CD4-positive, alpha-beta T cell treated with Interleukin-21 for 1 hour (primary cell): Measurements from ENCODE around the gene FIG4.
"Not testable (repeated sequence)": the region's sequence is repeated elsewhere in the genome, so short reads cannot be mapped to it uniquely, and the experiment has no call there.

Source experiments
- DNase-seq: peaks from one replicate; pipeline ENCODE4 v3.0.0-alpha.2; 2020

The FIG4 gene

DNA sequence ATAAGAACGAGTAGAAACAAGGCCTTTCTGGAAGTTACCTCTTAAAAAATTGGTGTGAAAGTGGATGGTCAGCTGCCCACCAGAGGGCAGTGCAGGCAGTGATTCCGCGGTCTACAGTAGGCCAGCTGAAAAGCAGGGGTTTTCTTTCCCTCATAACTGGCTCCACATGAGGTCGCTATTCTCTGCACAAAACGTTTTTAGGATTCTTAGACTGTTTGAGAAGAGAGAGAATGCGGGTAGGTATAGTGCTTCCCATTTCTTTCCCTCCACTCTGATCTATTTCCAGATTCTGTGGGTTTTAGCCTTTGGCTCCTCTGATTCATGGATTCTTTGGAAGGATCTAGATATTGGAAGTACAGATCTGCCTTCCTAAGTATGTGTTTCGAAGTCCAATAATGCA is 14.2 kb downstream of the FIG4 start:
- peak; percentile 81 for DNase-seq

GRCh38 chr6:109706513-109706912 is 15.4 kb downstream of the FIG4 start:
- no peak for DNase-seq

DNA sequence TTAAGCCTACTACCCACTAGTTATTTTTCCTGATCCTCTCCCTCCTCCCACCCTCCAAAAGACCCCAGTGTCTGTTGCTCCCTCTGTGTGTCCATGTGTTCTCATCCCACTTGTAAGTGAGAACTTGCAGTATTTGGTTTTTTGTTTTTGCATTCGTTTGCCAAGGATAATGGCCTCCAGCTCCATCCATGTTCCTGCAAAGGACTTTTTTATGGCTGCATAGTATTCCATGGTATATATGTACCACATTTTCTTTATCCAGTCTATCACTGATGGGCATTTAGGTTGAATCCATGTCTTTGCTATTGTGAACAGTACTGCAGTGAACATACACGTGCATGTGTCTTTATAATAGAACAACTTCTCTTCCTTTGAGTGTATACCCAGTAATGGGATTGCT is 17.0 kb downstream of the FIG4 start:
- not testable (repeated sequence) for DNase-seq

DNA sequence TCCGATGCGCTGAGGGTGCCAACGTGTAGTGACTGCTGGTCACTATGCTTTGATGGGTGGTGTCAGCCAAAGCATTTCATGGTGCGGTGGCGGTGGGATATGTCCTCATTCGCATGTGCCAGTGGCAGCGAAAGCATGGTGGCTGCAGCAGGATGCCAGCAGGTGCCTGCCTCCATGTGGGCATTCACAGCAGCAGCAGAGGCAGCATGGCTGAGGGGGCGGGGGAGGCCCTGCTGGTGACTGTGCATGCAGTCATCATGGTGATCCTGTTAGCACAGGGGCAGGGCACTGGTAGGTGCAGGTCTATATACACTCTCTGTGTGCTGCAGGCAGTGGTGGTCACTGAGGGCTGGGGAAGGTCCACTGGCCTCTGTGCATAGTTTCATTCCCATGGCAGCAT is 22.0 kb downstream of the FIG4 start:
- DNase-seq: no peak

GRCh38 chr6:109714166-109714565 is 23.1 kb downstream of the FIG4 start:
- DNase-seq: no peak

- DNase-seq: no peak
Observed at GRCh38 chr6:109714611-109715010, 23.5 kb downstream of the FIG4 start.

GRCh38 chr6:109715616-109716015 is 24.5 kb downstream of the FIG4 start:
- DNase-seq: no peak

DNA sequence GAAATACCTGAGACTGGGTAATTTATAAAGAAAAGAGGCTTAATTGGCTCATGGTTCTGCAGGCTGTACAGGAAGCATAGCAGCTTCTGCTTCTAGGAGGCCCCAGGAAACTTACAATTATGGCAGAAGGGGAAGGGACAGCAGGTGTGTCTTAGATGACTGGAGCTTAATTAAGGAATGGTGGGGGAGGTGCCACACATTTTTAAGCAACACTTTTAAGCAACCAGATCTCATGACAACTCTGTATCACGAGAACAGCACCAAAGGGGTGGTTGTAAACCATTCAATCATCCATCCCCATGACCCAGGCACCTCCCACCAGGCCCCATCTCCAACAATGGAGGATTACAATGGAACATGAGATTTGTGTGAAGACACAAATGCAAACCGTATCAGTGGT is 26.9 kb downstream of the FIG4 start:
- no peak for DNase-seq

DNA sequence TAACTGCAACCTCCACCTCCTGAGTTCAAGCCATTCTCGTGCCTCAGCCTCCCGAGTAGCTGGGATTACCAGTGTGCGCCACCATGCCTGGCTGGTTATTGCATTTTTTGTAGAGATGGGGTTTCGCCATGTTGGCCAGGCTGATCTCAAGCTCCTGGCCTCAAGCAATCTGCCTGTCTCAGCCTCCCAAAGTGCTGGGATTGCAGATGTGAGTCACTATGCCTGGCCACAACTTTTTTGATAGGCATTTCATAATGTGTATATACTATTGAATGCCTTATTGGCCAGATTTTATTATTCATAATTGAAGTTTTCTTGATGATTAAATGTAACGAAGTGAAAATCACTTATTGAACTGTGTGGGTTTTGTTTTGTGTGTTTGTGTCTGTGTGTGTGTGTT is 27.9 kb downstream of the FIG4 start:
- no peak for DNase-seq

GRCh38 chr6:109720311-109720710 is 29.2 kb downstream of the FIG4 start:
- no peak for DNase-seq

DNA sequence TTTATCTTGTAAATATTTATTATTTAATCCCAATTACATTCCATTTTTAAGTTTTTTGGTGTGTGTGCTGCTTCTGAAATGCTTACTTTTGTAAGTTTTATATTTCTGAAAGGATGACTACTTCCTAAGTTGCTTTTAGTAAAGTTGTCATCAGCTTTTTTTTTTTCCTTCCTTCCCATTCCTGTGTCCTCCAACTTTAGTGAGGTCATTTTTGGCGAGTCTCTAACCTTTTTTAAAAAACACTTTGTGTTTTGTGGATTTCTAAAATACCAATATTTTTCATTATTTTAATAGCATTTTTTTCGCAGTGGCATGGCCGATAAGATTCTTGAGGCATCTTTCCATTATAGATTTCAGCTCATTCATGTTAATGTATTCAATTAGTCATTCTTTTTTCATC is 30.9 kb downstream of the FIG4 start:
- DNase-seq: no peak

DNA sequence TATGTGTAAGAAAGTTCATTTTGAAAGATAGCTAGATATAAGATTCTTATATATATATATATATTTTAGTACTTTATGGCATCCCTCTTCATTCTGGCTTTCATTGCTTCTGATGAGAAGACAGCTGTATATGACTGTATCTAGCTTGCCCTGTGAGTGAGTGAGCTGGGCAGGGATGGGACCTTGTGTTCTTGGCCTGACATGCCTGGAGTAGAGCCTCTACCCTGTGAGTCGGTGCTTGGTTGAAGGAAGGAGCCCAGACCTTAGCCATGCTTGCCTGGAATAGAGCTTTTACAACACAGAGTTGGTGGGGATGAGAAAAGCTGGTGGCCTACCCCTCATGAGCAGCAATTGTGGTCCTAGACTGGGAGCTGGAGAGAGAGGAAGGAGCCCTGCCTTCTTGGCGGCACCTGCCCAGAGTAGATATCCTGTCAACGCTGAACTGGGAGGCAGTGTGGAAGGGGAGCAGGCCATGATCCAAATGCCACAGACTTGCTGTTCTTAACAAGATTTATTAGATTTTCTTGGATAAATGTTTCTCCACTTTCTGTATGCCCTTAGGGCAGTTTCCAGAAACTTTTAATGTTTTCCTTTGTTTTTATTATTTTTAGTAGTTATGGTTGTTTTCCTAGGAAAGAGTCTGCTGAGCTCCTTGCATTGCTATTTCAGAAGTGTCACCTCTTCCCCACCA is 31.6 kb downstream of the FIG4 start:
- no peak for DNase-seq

- DNase-seq: not testable (repeated sequence)
Observed at GRCh38 chr6:109725250-109725649, 34.2 kb downstream of the FIG4 start.

DNA sequence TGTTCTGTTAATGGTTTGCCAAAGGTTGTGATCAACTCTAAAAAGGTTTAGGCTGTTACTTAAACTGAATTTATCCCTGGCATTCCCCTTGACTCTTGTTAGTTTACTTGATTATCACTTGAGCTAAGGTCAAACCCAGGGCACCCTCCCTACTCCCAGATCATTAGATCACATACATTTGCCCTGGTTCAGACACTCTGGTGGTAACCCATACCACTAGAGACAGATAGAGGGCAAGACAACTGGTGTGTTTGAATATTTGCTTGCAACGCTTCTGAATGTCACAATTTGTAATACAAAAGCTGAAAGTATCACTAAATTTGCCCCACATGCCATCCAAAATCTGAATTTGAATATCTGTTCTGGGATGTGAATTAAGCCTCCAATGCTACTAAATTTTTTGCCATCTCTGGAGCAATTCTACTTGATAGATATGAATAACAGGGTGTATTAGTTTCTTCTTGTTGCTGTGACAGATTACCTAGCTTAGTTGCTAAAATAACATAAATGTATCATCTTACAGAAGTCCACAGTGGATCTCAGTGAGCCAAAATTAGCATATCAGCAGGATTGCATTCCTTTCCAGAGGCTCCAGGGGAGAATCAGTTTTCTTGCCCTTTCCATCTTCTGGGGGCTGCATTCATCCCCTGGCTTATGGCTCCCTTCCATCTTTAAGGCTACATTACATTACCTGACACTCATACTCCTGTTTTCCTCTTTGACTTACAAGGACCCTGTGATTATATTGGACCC is 45.4 kb downstream of the FIG4 start:
- no peak for DNase-seq

GRCh38 chr6:109738255-109738654 is 47.2 kb downstream of the FIG4 start:
- DNase-seq: no peak

GRCh38 chr6:109738667-109739066 is 47.6 kb downstream of the FIG4 start:
- DNase-seq: no peak

DNA sequence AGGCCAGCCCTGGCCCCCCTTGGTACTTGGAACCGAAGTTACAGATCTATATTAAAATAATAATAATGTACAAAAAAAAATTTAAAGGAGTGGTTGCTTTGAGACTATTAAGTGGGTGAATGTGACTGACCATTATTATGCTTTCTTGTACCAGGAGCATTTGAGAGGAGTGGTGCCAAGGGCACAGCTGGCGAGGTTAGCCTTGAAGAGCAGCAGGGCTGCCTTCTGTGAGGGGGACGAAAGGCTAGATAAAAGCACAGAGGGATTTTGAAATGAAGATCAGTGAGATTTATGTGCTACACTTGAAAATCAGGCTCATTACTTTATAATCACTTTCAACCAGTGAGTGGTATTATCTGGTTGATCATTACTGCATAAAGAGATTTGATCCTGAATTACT is 48.6 kb downstream of the FIG4 start:
- no peak for DNase-seq

GRCh38 chr6:109740787-109741186 is 49.7 kb downstream of the FIG4 start:
- DNase-seq: no peak

DNA sequence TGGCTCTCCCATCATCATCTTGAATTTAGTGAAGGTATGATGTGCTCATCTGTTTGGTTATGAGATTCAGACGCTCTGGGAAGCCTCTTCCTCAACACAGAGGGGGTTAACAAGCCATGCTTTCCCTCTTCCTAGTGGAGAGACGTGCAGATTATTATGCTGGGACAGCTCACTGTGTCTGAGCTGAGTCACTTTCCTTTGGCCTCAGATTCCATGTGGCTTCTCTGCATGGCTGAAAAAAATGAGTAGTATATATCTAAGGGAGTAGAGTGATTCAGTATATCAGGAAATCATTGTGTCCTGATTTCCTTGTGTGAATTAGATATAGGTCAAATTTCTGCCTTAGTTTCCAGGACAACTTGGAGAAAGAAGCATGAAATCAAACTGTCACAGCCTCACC is 52.6 kb downstream of the FIG4 start:
- no peak for DNase-seq

GRCh38 chr6:109744779-109745178 is 53.7 kb downstream of the FIG4 start:
- DNase-seq: not testable (repeated sequence)

DNA sequence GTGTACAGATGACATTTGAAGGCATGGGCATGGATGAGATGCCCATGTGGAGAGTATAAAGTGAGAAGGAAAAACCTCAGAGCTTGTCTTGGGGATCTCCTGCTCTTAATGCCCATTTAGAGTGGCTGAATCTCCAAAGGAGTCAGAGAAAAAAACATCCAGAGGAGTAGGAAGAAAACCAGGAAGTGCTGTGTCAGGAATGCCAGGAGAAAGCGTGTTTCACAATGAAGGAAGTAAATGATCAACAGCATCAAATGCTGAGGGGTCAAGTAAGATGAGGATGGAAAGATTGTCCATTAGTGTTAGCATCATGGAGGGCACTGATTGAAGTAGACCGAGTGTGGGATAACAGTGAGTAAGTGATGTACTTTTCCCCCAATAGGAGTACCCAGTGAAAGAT is 56.1 kb downstream of the FIG4 start:
- no peak for DNase-seq

DNA sequence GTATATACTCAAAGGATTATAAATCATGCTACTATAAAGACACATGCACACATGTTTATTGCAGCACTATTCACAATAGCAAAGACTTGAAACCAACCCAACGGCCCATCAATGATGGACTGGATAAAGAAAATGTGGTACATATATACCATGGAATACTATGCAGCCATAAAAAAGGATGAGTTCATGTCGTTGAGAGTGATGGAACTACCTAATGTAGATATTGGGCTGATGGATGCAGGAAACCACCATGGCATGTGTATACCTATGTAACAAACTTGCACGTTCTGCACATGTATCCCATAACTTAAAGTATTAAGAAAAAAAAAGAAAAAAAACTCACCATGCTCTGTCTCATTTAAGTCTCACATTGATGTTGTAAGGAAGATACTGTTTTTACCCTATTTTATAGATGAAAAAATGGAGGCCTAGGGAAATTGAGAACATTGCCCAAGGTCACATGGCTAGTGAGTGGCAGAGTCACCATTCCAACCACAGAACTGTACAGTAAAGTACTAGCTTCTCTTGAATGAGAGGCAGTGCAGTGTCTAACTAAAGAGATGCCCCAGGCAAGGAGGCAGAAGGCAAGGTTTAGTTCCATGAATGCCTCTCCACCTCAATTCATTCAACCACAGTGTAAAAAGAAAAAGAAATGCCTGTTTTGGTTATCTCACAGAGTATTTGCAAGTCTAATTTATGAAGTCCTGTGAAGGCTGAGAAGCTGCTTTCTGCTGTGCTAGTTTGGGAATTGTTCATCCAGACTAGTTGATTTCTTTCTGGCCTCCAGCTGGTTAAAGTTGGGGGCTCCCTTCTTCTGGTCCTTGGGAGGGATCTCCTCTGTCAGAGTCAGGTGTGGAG is 68.2 kb downstream of the FIG4 start:
- DNase-seq: no peak

DNA sequence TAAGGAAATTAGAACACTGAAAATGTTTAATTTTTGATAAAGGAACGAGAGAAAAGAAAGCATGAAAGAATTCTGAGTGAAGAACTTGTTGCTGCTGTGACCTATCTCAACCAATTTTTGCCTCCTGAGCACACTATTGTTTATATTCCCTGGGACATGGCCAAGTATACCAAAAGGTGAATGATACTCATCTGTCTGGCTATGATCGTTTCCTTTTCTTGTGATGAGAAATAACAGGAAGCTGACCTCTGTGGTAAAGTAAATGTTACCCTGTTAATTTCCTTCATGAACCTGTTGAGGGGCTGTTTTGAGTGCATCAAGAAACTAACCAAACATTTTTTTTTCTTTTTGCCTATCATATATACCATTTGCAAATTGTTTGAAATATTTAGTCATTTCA is 69.1 kb downstream of the FIG4 start:
- no peak for DNase-seq

GRCh38 chr6:109762166-109762565 is 71.1 kb downstream of the FIG4 start:
- no peak for DNase-seq
